WTC11 (cell line): Measurements from ENCODE around the gene LCA5. TPM values are rescaled to one million over a fixed set of nuclear protein-coding genes. Genes with fewer than 3 reads are reported as not detected.

Experiments used
- ATAC-seq: fragments of 200-7000 bp; cut with Tn5 transposase; 2 replicates; pipeline ENCODE4 v1.10.0; 2021; ENCODE audit warnings: mild to moderate bottlenecking, moderate library complexity
- CTCF ChIA-PET: fragments of 300-600 bp; sonication (Branson Sonifier 250); formaldehyde crosslinking; loops from one replicate; lab custom pipeline; 2021; ENCODE audit warnings: antibody characterized with exemption; lab: Charles Lee
- POLR2A ChIA-PET: fragments of 350-600 bp; sonication (Branson Sonifier 250); formaldehyde crosslinking; loops from one replicate; lab custom pipeline; 2021; ENCODE audit warnings: antibody characterized with exemption; lab: Charles Lee
- DNase-seq: peaks from one replicate; pipeline ENCODE4 v3.0.0; 2021; ENCODE audit warnings: low spot score
- H3K27ac Mint-ChIP-seq: 2 replicates; pipeline ENCODE4 v1.8.0; 2021; ENCODE audit warnings: mixed read lengths
- H3K27me3 Mint-ChIP-seq: 2 replicates; pipeline ENCODE4 v1.8.0; 2021; ENCODE audit warnings: low read depth, mild to moderate bottlenecking, moderate library complexity, mixed read lengths
- H3K36me3 Mint-ChIP-seq: 2 replicates; pipeline ENCODE4 v1.8.0; 2021; ENCODE audit warnings: mixed read lengths
- H3K4me1 Mint-ChIP-seq: 2 replicates; pipeline ENCODE4 v1.8.0; 2022; ENCODE audit warnings: mixed read lengths
- H3K4me3 Mint-ChIP-seq: 2 replicates; pipeline ENCODE4 v1.8.0; 2021; ENCODE audit warnings: mild to moderate bottlenecking, moderate library complexity, mixed read lengths
- H3K9me3 Mint-ChIP-seq: 2 replicates; pipeline ENCODE4 v1.8.0; 2021; ENCODE audit warnings: mixed read lengths
- AR ChIP-seq: fragments of 250-450 bp; sonication (Bioruptor Pico); IDR thresholded peaks from 2 replicates; pipeline ENCODE4 v1.9.0; 2021; ENCODE audit warnings: mild to moderate bottlenecking
- CBFB ChIP-seq: sonication (generic); formaldehyde crosslinking; IDR thresholded peaks from 2 replicates; pipeline ENCODE4 v1.8.1; 2022; ENCODE audit warnings: mild to moderate bottlenecking, low read depth, missing genetic modification reagents
- E2F4 ChIP-seq: sonication (generic); formaldehyde crosslinking; IDR thresholded peaks from 2 replicates; pipeline ENCODE4 v1.8.1; 2022; ENCODE audit warnings: low read depth, mild to moderate bottlenecking, moderate library complexity, missing genetic modification reagents, borderline replicate concordance
- ERG ChIP-seq: fragments of 250-450 bp; sonication (Bioruptor Pico); IDR thresholded peaks from 2 replicates; pipeline ENCODE4 v1.8.0; 2021; ENCODE audit warnings: mild to moderate bottlenecking
- ESRRA ChIP-seq: sonication (generic); formaldehyde crosslinking; IDR thresholded peaks from 2 replicates; pipeline ENCODE4 v1.8.1; 2022; ENCODE audit warnings: mild to moderate bottlenecking, missing genetic modification reagents, borderline replicate concordance
- FOXJ3 ChIP-seq: sonication (generic); formaldehyde crosslinking; IDR thresholded peaks from 2 replicates; pipeline ENCODE4 v1.9.0; 2021; ENCODE audit warnings: missing genetic modification reagents, mild to moderate bottlenecking, borderline replicate concordance
- GRHL2 ChIP-seq: fragments of 250-450 bp; sonication (Bioruptor Pico); IDR thresholded peaks from 2 replicates; pipeline ENCODE4 v1.8.0; 2022; ENCODE audit warnings: mild to moderate bottlenecking, moderate library complexity; ENCODE audit not compliant: insufficient replicate concordance, severe bottlenecking
- HMGA2 ChIP-seq: fragments of 250-450 bp; sonication (Bioruptor Pico); IDR thresholded peaks from 2 replicates; pipeline ENCODE4 v1.4.0; 2021; ENCODE audit warnings: mild to moderate bottlenecking, moderate library complexity
- HMGXB4 ChIP-seq: sonication (generic); formaldehyde crosslinking; IDR thresholded peaks from 2 replicates; pipeline ENCODE4 v1.8.1; 2023; ENCODE audit warnings: mild to moderate bottlenecking, moderate library complexity, missing genetic modification reagents
- KAT7 ChIP-seq: sonication (generic); formaldehyde crosslinking; IDR thresholded peaks from 2 replicates; pipeline ENCODE4 v1.8.1; 2023; ENCODE audit warnings: missing genetic modification reagents, mild to moderate bottlenecking, borderline replicate concordance
- MAX ChIP-seq: sonication (generic); formaldehyde crosslinking; IDR thresholded peaks from 2 replicates; pipeline ENCODE4 v1.8.0; 2022; ENCODE audit warnings: mild to moderate bottlenecking, missing genetic modification reagents
- MXD4 ChIP-seq: fragments of 250-450 bp; sonication (Bioruptor Pico); IDR thresholded peaks from 2 replicates; pipeline ENCODE4 v1.8.0; 2021; ENCODE audit warnings: mild to moderate bottlenecking, moderate library complexity, borderline replicate concordance
- PREB ChIP-seq: sonication (generic); formaldehyde crosslinking; IDR thresholded peaks from 2 replicates; pipeline ENCODE4 v1.8.1; 2022; ENCODE audit warnings: mild to moderate bottlenecking, missing genetic modification reagents, moderate library complexity, borderline replicate concordance
- RELA ChIP-seq: sonication (generic); formaldehyde crosslinking; IDR thresholded peaks from 2 replicates; pipeline ENCODE4 v1.8.1; 2022; ENCODE audit warnings: missing genetic modification reagents, mild to moderate bottlenecking, borderline replicate concordance
- SOX15 ChIP-seq: fragments of 250-450 bp; sonication (Bioruptor Pico); IDR thresholded peaks from 2 replicates; pipeline ENCODE4 v1.9.0; 2021; ENCODE audit warnings: mild to moderate bottlenecking
- ZNF232 ChIP-seq: sonication (generic); formaldehyde crosslinking; IDR thresholded peaks from 2 replicates; pipeline ENCODE4 v1.8.0; 2022; ENCODE audit warnings: mild to moderate bottlenecking, missing genetic modification reagents
- ZNF512 ChIP-seq: sonication (generic); formaldehyde crosslinking; IDR thresholded peaks from 2 replicates; pipeline ENCODE4 v1.8.1; 2022; ENCODE audit warnings: missing genetic modification reagents, borderline replicate concordance
- total RNA-seq: library from RNA; stranded (reverse); gene quantifications from 3 replicates; pipeline ENCODE4 v1.2.3, GENCODE V29; 2021

Gene LCA5
- total RNA-seq, 1 experiment from 2014 or later: 3.8 TPM

GRCh38 chr6:79543886-79544285 lies 6.7 kb upstream of the LCA5 start:
- H3K4me1 Mint-ChIP-seq: peaks cover 34% of the 10 kb centered on the region
- CTCF ChIA-PET: interaction anchor here (1.1 to 2.8 kb wide), 5 partner anchors 25 to 119 kb away, joined by 3 to 7 read pairs (median 5); partner anchors contain the start of gene SH3BGRL2
- TF ChIP-seq ESRRA (CRISPR knock-in tag) (no peak), ZNF232 (CRISPR knock-in tag) (no peak), AR (CRISPR knock-in tag) (no peak), MXD4 (no peak), ERG (CRISPR knock-in tag) (no peak), KAT7 (CRISPR knock-in tag) (no peak), SOX15 (no peak), HMGXB4 (CRISPR knock-in tag) (no peak), CBFB (CRISPR knock-in tag) (no peak), GRHL2 (CRISPR knock-in tag) (no peak), MAX (no peak), ZNF512 (CRISPR knock-in tag) (no peak), PREB (CRISPR knock-in tag) (no peak), RELA (no peak), HMGA2 (no peak), FOXJ3 (CRISPR knock-in tag) (no peak), E2F4 (no peak)
- peaks cover 11% of the 10 kb centered on the region; the same call in 1 of the 2 replicates for H3K36me3 Mint-ChIP-seq
- peak overlapping the region; percentile 81 for H3K27ac Mint-ChIP-seq
- no peaks in the 10 kb centered on the region for H3K9me3 Mint-ChIP-seq
- POLR2A ChIA-PET: interaction anchor here (1.1 kb wide), 1 partner anchor 25 kb away, joined by 3 read pairs; no protein-coding TSS in a partner anchor
- no peaks in the 10 kb centered on the region for H3K27me3 Mint-ChIP-seq
- no peak for ATAC-seq
- peak overlapping the region; percentile 2; the same call in 1 of the 2 replicates for H3K4me3 Mint-ChIP-seq
- DNase-seq: no peak
